Fibroblast of lung (primary cell): Measurements from ENCODE around the gene LRRK2. TPM values are rescaled to one million over a fixed set of nuclear protein-coding genes. Genes with fewer than 3 reads are reported as not detected.

Experiments used
- DNase-seq, 2 donors: peaks; one replicate each; pipeline versions ENCODE4 v3.0.0 to v3.0.0-alpha.2; 2010; ENCODE audit warnings: low read depth in 2 of 2
- H2AFZ ChIP-seq: 2 replicates; pipeline ENCODE4 v1.5.1; 2012; ENCODE audit warnings: low read length, control low read depth, inconsistent platforms
- H3K27ac ChIP-seq: 2 replicates; pipeline ENCODE4 v1.5.1; 2011; ENCODE audit warnings: low read length, control low read depth; ENCODE audit not compliant: insufficient read depth
- H3K27me3 ChIP-seq: 2 replicates; pipeline ENCODE4 v1.5.1; 2011; ENCODE audit warnings: mild to moderate bottlenecking, low read length; ENCODE audit not compliant: control insufficient read depth, insufficient read depth
- H3K36me3 ChIP-seq: 2 replicates; pipeline ENCODE4 v1.5.1; 2011; ENCODE audit warnings: low read length; ENCODE audit not compliant: control insufficient read depth, insufficient read depth
- H3K4me1 ChIP-seq: 2 replicates; pipeline ENCODE4 v1.5.1; 2011; ENCODE audit warnings: low read length; ENCODE audit not compliant: control insufficient read depth, insufficient read depth; ENCODE audit errors: extremely low read depth
- H3K4me2 ChIP-seq: 2 replicates; pipeline ENCODE4 v1.5.1; 2011; ENCODE audit warnings: low read length, control low read depth; ENCODE audit not compliant: insufficient read depth; ENCODE audit errors: extremely low read depth
- H3K4me3 ChIP-seq, 4 experiments: fragments of 200-600 bp in 1 of 4; sonication (generic) in 1 of 4; replicated peaks in 1 of 4; 2 replicates each; pipeline ENCODE4 v1.5.1; 2011 to 2016; ENCODE audit warnings: low read length in 4 of 4, low read depth in 3 of 4, mild to moderate bottlenecking in 3 of 4, control low read depth in 2 of 4, inconsistent platforms in 1 of 4, mixed read lengths in 1 of 4; ENCODE audit not compliant: insufficient read depth in 1 of 4; ENCODE audit errors: control extremely low read depth in 1 of 4
- H3K79me2 ChIP-seq: 2 replicates; pipeline ENCODE4 v1.5.1; 2012; ENCODE audit warnings: mild to moderate bottlenecking, low read length, inconsistent platforms; ENCODE audit not compliant: control insufficient read depth, insufficient read depth
- H3K9ac ChIP-seq: 2 replicates; pipeline ENCODE4 v1.5.1; 2011; ENCODE audit warnings: mild to moderate bottlenecking, low read length, control low read depth; ENCODE audit not compliant: insufficient read depth
- H3K9me3 ChIP-seq: 2 replicates; pipeline ENCODE4 v1.5.1; 2012; ENCODE audit warnings: low read depth, low read length; ENCODE audit not compliant: control insufficient read depth, insufficient read depth
- H4K20me1 ChIP-seq: 2 replicates; pipeline ENCODE4 v1.5.1; 2011; ENCODE audit warnings: low read length; ENCODE audit not compliant: control insufficient read depth, insufficient read depth; ENCODE audit errors: extremely low read depth
- CTCF ChIP-seq, 2 donors: IDR thresholded peaks in 1 of 2; conservative IDR thresholded peaks in 1 of 2; 1 replicate in 1 of 2; 2 replicates in 1 of 2; pipeline ENCODE4 v1.5.1; 2011 to 2012; ENCODE audit warnings: low read length in 2 of 2, control low read depth in 1 of 2, inconsistent platforms in 1 of 2, low read depth in 1 of 2, mild to moderate bottlenecking in 1 of 2
- EZH2 ChIP-seq: IDR thresholded peaks from 2 replicates; pipeline ENCODE4 v1.5.1; 2012; ENCODE audit warnings: low read length, control low read depth, mild to moderate bottlenecking; ENCODE audit errors: missing control alignments
- polyA plus RNA-seq, 2 donors: library from polyadenylated mRNA; depleted of rRNA in 1 of 2; stranded (reverse) in 1 of 2; unstranded in 1 of 2; fragments of >200 nt; gene quantifications; 2 replicates each; pipeline ENCODE4 v1.2.1, GENCODE V29; 2011 to 2012; ENCODE audit warnings: missing spikeins in 1 of 2
- total RNA-seq: library from RNA; depleted of rRNA; stranded (reverse); fragments of >200 nt; gene quantifications from 2 replicates; pipeline ENCODE4 v1.2.1, GENCODE V29; 2014

Gene LRRK2
- total and polyA plus RNA-seq, 2 donors (not counting 1 experiment from before 2014, with no cell fraction given), result 2.2 to 14.0 TPM

DNA sequence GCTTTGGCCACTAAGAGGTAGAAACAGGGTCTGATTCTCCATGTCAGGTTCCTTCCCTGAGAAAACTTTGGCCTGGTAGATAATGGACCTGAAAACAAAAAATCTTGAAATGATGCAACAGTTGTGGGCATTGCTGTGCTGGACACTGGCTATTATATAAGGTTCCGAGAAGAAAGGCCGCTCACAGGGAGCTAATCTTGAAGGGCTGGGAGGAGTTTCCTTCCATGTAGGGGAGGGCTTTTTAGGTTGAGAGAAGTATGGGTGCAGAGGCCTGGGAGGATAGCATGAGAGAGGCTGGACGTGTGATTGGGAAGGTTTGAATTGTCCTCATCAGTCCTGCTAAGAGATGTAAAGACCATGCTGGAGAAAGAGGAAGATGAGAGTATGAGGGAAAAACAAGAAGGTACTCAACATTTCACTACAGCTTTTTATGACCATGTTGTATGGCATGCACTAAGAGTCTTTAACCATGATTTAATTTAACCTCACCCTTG lies 11.6 kb downstream of the LRRK2 start:
- no peaks in the 10 kb centered on the region for H4K20me1 ChIP-seq
- H3K79me2 ChIP-seq, result no peaks in the 10 kb centered on the region
- no peaks in the 10 kb centered on the region for H3K36me3 ChIP-seq
- no peak overlapping the region for H2AFZ ChIP-seq
- H3K4me2 ChIP-seq, result no peak overlapping the region
- no peaks in the 10 kb centered on the region for H3K9me3 ChIP-seq
- no peak overlapping the region for H3K27ac ChIP-seq
- no peaks in the 10 kb centered on the region for H3K27me3 ChIP-seq
- no peaks in the 10 kb centered on the region for H3K4me1 ChIP-seq
- H3K4me3 ChIP-seq, result no peak overlapping the region
- TF ChIP-seq CTCF (conservative IDR thresholded peaks at IDR 0.05 in 1 of 2, IDR thresholded peaks at IDR 0.05 in 1 of 2; ENCODE audit: low read depth in 1 of 2, low read length in 2 of 2) (no peak), EZH2 (no peak)
- no peak for DNase-seq
- H3K9ac ChIP-seq, result no peak overlapping the region

DNA sequence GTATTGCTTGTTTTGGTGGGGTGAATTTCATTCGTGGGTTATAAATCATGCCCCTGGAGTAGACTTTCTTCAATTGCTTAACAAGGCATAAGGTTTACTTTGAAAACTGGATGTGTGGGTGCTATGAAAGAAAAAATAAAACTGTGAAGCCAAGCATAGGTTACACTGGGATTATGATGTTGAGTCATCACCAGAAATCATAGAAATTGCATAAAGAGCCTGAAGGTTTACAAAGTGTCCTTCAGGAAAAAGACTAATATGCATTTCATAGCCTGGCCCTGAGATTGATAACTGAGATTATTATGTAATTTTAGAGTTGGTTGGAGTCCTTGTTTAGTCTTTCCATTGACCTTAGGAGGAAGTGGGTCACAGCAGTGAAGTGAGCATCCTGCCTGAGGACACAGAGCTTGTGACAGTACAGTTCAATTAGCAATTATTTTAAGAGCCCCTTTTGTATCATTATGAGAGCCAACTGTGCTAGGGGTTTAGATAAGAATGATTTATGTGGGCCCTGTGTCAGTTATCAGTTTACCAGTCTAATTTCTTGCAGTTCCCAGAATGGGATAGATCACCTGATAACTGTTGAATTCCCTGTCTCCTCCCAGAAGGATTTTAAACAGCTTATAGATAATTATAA lies 13.6 kb downstream of the LRRK2 start:
- Histone ChIP-seq H3K27ac (no peak overlapping the region), H3K9me3 (no peaks in the 10 kb centered on the region), H3K4me1 (no peaks in the 10 kb centered on the region), H3K27me3 (no peaks in the 10 kb centered on the region), H3K4me2 (no peak overlapping the region), H2AFZ (no peak overlapping the region), H3K4me3 (no peak overlapping the region), H3K9ac (no peak overlapping the region), H3K79me2 (no peaks in the 10 kb centered on the region), H4K20me1 (no peaks in the 10 kb centered on the region), H3K36me3 (no peaks in the 10 kb centered on the region)
- DNase-seq, result no peak
- TF ChIP-seq CTCF (conservative IDR thresholded peaks at IDR 0.05 in 1 of 2, IDR thresholded peaks at IDR 0.05 in 1 of 2; ENCODE audit: low read depth in 1 of 2, low read length in 2 of 2) (no peak), EZH2 (no peak)

DNA sequence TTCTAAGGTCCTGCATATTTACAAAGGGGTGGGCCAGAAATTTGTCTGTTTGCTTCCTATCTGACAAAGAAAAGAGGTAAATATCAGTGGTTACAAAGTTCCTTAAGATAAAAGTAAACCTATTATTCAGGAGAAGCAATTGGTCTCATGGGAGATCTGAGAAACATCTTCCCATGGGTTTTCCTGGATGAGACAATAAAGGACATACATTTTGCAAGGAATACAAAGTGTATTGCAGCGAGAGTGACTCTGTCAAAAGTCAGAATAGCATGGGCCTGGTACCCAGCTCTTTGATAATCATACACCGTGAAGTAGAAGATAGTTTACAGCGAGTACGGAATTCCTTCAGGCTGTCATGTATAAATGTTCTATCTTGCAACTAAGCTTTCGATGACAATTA lies 14.2 kb downstream of the LRRK2 start:
- Histone ChIP-seq H3K27me3 (no peaks in the 10 kb centered on the region), H4K20me1 (no peaks in the 10 kb centered on the region), H3K9ac (no peak overlapping the region), H3K4me1 (no peaks in the 10 kb centered on the region), H3K4me3 (no peak overlapping the region), H3K4me2 (no peak overlapping the region), H2AFZ (no peak overlapping the region), H3K79me2 (no peaks in the 10 kb centered on the region), H3K36me3 (no peaks in the 10 kb centered on the region), H3K27ac (no peak overlapping the region), H3K9me3 (no peaks in the 10 kb centered on the region)
- no peak for DNase-seq
- TF ChIP-seq EZH2 (no peak), CTCF (conservative IDR thresholded peaks at IDR 0.05 in 1 of 2, IDR thresholded peaks at IDR 0.05 in 1 of 2; ENCODE audit: low read depth in 1 of 2, low read length in 2 of 2) (no peak)
